Ishikawa (cell line): ENCODE data around the gene IL1F10.

Experiments
- EP300 ChIP-seq: IDR thresholded peaks from 2 replicates; pipeline ENCODE4 v1.6.1; 2012; ENCODE audit warnings: borderline replicate concordance
- TAF1 ChIP-seq: IDR thresholded peaks from 2 replicates; pipeline ENCODE4 v1.6.1; 2012; ENCODE audit warnings: low read depth, mild to moderate bottlenecking

DNA sequence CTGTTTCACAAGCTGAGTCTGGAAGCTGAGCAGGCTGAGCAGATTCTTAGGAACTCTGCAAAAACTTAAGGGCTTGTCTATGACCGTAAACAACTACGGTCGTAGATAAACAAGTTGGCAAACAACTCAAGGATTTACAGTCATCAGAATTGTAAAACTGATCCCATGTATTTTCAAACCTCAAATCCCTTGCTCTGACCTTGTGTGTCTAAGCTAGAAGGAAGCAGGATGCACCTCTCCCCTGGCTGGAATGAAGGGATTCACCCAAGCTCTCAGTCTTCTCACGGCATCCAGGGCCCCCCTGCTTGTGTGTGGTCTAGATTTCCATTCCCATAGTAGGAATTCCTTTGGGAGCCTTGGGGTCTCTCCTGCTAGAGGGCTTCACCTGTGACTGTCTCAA is 47.2 kb downstream of the IL1F10 start:
- TF ChIP-seq TAF1 (no peak), EP300 (no peak)
